Activated CD8-positive, alpha-beta memory T cell treated with anti-CD3 and anti-CD28 coated beads for 24 hours (primary cell): ENCODE data around the gene GRID2.
"Not testable (repeated sequence)": the region's sequence is repeated elsewhere in the genome, so short reads cannot be mapped to it uniquely, and the experiment has no call there.

Experiments
- DNase-seq: peaks from one replicate; pipeline ENCODE4 v3.0.0-alpha.2; 2020

GRID2 gene

DNA sequence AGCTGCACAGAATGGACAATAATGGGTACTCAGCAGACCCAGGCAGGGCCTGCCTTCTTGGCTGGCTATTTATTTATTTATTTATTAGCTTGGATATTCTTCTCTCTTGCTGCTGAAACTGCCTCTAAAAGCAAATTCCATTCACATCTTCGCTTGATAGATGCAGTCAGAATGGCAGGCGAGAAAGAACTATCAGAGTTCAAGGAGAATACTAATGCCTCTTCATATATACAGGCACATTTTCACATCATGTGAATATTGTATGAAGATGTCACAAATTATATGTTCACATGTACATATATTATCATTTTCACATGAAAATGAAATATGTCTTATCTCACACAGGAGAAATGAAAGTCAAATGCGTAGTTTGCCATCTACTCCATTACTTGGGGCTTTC lies 1045.1 kb downstream of the GRID2 start:
- DNase-seq: no peak

GRCh38 chr4:93351846-93352245 lies 1048.1 kb downstream of the GRID2 start:
- DNase-seq: no peak

DNA sequence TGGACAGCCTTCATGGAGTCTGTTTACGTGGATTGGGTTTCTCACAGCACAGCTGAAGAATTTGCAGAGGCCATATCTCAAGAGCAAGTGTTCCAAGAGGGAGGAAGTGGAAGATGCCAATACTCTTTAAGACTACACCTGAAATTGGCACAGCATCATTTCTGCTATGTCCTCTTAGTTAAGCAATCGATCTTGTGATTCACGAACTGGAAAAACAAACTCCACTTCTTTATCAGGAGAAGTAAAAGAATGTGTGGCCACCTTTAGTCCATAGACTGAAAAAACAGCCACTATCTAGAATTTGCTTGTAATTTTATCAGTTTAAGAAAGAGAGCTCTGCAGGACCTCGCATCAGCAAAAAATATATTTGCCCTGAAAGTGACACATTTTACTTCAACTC lies 1051.6 kb downstream of the GRID2 start:
- no peak for DNase-seq

DNA sequence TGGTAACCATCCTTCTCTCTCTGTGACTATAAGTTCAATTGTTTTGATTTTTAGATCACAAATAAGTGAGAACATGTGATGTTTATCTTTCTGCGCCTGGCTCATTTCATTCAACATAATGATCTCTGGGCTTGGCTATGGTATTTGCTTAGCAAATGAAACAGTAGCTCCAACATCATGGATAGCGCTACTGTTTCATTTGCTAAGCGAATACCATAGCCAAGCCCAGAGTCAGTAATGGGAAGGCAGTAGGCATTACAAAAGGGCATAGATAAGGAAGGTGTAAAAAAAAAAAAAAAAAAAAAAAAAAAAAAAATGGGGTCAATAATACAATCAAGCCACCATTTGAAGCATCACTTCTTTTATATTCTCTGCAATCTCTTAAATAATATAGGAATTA lies 1055.8 kb downstream of the GRID2 start:
- DNase-seq: no peak

DNA sequence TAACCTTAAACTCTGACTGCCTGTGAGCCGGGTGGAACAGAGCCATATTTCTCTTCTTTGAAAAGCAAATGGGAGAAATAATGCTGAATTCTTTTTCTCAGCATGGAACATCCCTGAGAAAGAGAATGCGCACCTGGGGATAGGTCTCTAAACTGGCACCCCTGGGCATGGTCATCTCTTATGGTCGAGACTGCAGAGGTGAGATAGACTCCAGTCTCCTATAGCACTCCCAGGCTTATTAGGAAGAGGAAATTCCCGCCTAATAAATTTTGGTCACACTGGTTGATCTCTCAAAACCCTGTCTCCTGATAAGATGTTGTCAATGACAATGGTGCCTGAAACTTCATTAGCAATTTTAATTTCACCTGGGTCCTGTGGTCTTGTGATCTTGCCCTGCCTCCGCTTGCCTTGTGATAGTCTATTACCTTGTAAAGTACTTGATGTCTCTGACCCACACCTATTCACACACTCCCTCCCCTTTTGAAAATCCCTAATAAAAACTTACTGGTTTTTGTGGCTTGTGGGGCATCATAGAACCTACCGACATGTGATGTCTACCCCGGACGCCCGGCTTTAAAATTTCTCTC lies 1062.5 kb downstream of the GRID2 start:
- DNase-seq: not testable (repeated sequence)

GRCh38 chr4:93368968-93369367 lies 1065.2 kb downstream of the GRID2 start:
- DNase-seq: no peak

DNA sequence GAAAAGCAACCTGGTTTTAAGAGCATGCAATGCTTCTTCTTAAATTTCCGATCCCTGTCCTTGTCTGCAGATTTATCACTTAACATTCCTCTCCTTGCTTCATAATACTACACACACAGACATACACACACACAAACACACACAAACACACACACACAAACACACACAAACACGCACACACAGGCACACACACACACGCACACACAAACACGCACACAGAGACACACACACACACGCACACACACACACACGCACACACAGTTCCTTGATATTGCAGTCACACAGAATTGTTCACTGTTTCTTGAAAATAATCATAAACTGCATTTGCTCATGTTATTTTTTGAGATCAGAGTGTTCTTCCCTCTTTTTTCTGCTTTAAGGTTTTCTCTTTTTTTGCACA lies 1066.5 kb downstream of the GRID2 start:
- DNase-seq: no peak

DNA sequence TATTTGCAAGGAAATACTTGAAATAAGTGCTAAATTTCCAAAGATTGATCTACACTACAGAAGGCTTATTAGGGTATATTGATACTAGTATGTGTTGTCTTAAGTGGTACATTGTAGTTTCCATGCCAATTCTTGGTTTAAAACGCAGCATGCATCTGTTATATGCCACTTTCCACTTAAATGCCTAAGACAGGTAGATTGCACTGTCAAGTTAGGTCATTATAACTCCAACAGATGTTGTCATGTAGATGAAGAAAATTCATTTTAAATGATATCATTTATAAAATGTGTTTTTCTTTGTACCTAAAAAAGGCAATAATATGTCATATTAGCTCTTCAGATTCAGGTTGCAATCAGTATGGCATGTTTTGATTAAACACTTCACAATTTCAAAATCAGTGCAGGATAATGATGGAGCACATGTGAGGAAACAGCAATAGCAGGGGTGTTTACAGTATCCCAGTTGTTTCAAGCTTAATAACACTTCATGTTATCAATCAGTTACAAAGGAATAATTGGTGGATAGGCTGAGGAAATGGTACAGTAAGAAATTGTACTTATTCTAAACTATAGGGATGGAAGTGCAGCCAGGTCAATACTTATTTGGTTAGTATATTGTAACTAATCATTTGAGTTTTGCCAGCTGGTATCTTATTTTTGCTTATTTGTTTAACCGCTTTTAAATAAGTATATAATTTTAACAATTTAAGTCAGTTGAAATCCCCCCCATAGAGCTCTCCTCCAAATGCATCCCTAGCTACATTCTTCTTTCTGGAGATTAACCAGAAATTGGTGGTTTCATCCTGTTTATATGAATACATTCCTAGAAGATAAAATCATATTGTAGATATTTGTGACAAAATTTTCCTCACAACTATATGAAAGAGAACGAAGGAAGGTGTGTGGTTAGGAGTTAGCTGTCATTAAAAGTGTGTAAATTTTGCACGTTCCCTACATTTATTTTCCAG lies 1070.4 kb downstream of the GRID2 start:
- DNase-seq: no peak

- no peak for DNase-seq
These were observed 1080.5 kb downstream of the GRID2 start for GRCh38 chr4:93384241-93384640.

GRCh38 chr4:93384887-93385286 lies 1081.1 kb downstream of the GRID2 start:
- no peak for DNase-seq

- DNase-seq: no peak
These were observed 1090.8 kb downstream of the GRID2 start for GRCh38 chr4:93394545-93395081.

- no peak for DNase-seq
These were observed 1092.5 kb downstream of the GRID2 start for GRCh38 chr4:93396272-93396671.

DNA sequence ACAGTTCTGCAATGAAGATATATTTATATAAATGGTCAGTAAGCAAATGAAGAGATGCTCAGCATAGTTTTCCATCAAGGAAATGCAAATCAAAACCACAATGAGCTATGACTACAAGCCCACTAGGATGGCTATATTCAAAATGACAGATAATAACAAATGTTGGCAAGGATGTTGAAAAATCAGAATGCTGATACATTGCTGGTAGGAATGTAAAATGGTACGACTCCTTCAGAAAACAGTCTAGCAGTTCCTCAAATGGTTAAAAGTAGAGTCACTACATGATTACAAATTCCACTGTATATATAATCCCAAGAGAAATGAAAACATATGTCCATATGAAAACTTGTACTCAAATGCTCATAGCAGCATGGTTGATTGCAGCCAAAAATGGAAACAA lies 1099.8 kb downstream of the GRID2 start:
- DNase-seq: no peak

DNA sequence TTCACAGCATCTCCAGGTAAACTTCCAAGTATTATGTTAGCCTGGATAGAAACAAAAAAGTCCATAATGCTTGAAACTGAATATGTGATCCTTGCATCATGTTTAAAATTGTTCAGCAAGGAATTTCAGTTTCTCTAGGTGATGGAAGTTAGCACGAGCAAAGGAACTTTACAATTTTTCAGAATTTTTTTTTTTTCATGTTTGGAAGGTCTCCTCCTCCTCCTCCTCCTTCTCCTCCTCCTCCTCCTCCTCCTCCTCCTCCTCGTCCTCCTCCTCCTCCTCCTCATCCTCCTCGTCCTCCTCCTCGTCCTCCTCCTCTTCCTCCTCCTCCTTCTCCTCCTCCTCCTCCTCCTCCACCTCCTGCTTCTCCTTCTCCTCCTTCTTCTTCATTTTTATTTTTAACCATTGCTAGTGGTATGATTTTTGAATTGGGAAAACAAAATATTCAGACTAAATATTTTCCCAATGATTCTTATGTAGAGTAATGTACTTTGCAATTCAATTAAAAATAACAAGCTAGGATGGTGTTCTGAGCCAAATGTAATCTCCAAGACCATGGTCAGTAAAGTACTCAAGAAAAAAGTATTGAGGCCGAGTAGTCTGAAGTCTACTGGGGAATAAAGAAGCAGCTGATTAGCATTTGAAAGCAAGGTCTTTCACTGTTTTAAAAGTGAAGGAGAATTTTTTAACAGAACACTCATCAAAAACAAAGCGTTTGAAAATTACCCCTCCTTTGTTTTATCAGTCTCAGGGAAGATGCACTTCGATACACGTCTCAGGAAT lies 1103.9 kb downstream of the GRID2 start:
- DNase-seq: no peak

- DNase-seq: no peak
These were observed 1105.3 kb downstream of the GRID2 start for GRCh38 chr4:93409035-93409434.

- no peak for DNase-seq
These were observed 1110.3 kb downstream of the GRID2 start for GRCh38 chr4:93414041-93414550.

GRCh38 chr4:93416344-93417128 lies 1112.8 kb downstream of the GRID2 start:
- no peak for DNase-seq

- DNase-seq: no peak
These were observed 1127.6 kb downstream of the GRID2 start for GRCh38 chr4:93431371-93431770.

DNA sequence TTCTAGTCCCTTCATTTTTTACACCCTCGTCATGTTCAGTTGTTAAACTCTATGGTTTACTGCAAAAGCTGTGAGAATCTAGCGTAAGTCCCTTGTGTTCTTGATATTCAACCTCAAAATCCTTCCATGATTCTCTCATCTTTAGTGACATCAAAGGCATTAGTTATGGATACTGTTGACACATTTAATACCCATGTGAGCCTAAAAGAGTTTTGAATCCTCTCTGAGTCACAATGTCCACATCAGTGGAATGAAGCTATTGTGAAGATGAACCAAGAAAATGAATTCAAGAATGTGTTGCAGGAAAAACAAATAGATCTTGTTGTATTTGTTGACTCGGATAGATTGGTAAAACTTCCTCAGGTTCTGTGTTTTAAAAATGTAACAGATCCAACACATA lies 1130.1 kb downstream of the GRID2 start:
- no peak for DNase-seq

GRCh38 chr4:93436000-93436626 lies 1132.3 kb downstream of the GRID2 start:
- DNase-seq: no peak

DNA sequence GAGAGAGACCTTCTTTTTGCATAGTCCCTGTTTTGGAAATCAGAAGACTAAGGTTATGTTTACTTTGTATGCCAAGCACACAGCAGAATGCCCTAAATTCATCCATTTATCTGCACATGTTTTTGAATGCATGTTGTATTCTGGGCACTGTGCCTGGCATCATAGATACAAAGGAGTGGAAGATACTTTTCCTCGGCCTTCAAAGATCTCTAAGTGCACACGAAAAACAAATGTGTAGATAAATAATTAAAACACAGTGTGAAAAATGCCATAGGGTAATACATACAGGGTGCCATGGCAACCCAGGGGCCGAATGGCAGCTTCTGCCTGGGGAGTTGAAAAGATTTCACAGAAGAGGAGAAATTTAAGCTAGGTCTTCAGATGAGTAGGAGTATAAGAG lies 1134.2 kb downstream of the GRID2 start:
- no peak for DNase-seq

DNA sequence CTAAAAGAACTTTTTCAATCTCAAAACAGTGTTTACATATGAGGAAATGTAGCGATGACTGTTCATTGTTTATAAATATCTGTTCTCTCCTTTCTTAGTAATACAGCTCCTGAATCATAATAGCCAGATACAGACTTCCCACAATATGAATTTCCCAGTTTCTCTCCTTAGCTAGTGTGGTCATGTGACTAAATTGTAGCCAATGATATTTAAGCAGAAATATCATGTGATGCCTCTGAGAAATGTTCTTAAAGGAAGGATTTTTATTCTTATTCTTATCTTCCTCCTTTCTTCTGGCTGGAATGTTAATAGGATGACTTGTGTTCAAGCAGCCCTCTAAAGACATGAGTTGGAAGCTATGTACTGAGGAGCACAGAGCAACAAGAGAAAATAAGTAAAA lies 1141.1 kb downstream of the GRID2 start:
- no peak for DNase-seq
